ES-I3 (cell line): Measurements from ENCODE around the gene POLR2J.
"Not testable (repeated sequence)": the region's sequence is repeated elsewhere in the genome, so short reads cannot be mapped to it uniquely, and the experiment has no call there.

Experiments used
- H3K36me3 ChIP-seq: 2 replicates; pipeline ENCODE4 v1.6.1; 2013; ENCODE audit warnings: mild to moderate bottlenecking, low read length, control low read depth, moderate library complexity; ENCODE audit not compliant: insufficient read depth
- H3K4me1 ChIP-seq: 2 replicates; pipeline ENCODE4 v1.6.1; 2013; ENCODE audit warnings: mild to moderate bottlenecking, control low read depth, low read length; ENCODE audit not compliant: insufficient read depth
- H3K9ac ChIP-seq: 2 replicates; pipeline ENCODE4 v1.6.1; 2013; ENCODE audit warnings: low read depth, mild to moderate bottlenecking, low read length, moderate library complexity
- H3K9me3 ChIP-seq: 2 replicates; pipeline ENCODE4 v1.6.1; 2013; ENCODE audit warnings: mild to moderate bottlenecking, low read length, moderate library complexity; ENCODE audit not compliant: control insufficient read depth, insufficient read depth

The POLR2J gene

DNA sequence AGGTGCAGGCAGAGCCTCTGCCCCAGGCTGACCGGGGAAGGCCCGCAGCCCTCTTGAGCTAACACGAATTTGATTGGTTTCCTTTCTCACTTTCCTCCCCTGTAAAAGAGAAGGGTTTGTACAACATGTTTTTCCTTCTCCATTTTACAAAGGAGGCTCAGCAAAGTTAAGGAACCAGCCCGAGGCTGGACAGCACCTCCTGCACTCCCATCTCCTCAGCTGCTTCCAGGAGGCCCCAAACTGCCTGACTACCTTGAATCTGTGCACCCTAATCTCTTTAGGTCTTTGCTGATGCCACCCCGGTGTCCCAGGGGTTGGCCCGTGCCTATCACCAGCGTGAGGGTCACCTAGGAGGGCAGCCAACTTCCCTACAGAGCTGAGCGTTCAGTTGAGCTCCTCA is 18.3 kb downstream of the POLR2J start:
- no peak overlapping the region for H3K9ac ChIP-seq
- H3K9me3 ChIP-seq = no peaks in the 10 kb centered on the region
- H3K4me1 ChIP-seq = no peaks in the 10 kb centered on the region; the same call in 1 of the 2 replicates
- H3K36me3 ChIP-seq = peaks cover 15% of the 10 kb centered on the region; the same call in 1 of the 2 replicates

DNA sequence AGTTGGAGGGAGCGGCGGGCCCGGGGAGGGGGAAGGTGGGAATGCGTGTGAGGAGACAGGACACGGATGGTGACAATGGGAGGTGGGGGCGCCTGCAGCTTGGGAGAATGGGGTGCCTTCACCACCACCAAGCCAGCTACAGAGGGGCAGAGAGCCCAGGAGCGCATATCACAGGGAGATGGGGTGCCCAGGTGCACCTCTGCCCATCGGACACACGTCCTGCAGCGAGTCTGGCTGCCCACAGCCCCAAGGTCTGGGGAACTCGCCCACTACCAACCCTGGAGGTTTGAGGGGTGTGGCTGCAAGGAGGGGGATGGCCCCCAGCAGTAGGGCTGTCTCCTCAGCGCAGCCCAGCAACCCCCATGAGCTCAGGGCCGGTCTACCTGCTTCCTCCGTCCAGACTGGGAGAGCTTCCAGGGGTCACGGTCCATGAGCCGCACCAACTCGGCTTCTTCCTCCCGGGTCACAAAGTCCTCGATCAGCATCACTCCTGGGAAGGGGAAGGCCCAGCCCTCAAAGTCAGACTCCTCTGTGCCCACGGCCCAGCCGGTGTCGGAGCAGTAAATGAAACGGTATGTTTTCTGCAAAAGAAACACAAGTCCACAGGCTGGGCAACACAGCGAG is 19.4 kb downstream of the POLR2J start:
- Histone ChIP-seq H3K36me3 (peaks cover 15% of the 10 kb centered on the region; the same call in 1 of the 2 replicates), H3K9me3 (no peaks in the 10 kb centered on the region)

DNA sequence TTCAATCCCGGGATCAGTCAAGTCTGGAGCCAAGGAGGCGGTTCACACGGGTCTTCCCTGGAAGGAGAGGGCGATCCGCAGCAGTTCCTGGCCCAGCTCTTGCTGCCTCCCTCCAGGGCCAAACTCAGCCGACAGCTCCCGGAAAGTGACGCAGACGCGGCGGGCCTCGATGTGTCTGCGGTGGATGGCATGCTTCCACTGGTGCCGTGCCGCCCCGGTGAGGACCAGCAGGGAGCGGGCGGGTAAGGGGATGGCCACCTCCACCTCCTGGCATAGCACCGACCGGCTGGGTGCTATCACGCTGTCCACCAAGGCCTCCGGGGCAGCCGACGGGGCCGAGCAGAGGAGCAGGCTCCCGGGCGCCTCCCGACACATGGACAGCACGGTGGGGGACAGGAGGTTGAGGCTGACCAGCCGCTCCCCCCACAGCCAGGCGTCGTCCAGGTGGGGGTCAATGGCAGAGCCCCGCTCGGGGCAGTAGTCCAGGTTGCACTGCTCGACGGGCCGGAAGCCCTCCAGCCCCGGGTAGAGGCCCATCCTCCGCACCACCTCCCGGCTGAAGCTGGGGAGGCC is 21.3 kb downstream of the POLR2J start:
- H3K9ac ChIP-seq = no peak overlapping the region
- peaks cover 15% of the 10 kb centered on the region; the same call in 1 of the 2 replicates for H3K36me3 ChIP-seq
- no peaks in the 10 kb centered on the region; the same call in 1 of the 2 replicates for H3K4me1 ChIP-seq
- H3K9me3 ChIP-seq = no peaks in the 10 kb centered on the region

More for the DNA sequence above, 19.4 kb downstream of the POLR2J start:
- Histone ChIP-seq H3K4me1 (no peaks in the 10 kb centered on the region; the same call in 1 of the 2 replicates), H3K9ac (no peak overlapping the region)

DNA sequence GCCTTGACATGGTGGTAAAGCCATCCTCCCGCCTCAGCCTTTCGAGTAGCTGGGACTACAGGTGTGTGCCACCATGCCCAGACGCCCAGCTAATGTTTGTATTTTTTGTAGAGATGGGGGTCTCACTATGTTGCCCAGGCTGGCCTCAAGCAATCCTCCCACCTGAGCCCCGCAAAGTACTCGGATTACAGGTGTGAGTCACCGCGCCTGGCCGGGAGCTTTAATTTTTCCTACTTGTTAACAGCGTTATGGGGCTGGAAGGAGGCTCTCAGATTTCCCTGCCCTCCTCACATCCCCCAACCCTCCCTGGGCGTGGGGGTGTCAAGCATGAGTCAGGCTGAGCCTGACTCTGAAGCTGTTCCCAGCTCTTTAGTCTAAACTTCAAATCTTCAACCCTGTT is 22.4 kb downstream of the POLR2J start:
- Histone ChIP-seq H3K9ac (no peak overlapping the region), H3K4me1 (peaks cover 6% of the 10 kb centered on the region; the same call in 1 of the 2 replicates), H3K36me3 (peaks cover 15% of the 10 kb centered on the region; the same call in 1 of the 2 replicates), H3K9me3 (no peaks in the 10 kb centered on the region)

DNA sequence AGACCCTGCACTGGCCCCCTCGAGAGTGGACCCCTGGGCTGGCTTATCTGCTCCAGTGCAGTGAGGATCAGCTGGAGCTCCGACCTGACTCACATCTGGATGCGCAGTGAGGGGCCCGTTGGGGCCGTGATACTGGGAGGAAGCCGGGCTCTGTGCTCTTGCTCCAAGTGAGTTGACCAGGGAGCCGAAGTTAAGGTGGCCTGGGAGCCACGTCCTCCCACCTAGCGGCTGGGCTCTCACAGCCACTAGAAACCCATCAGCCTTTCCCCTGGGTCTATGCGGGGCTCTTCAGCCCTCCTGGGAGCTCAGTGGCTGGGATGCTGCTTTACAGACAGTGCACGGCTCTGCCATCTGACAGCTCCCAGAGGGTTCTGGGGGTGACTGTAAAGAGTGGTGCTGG is 23.1 kb downstream of the POLR2J start:
- Histone ChIP-seq H3K9ac (no peak overlapping the region), H3K4me1 (peaks cover 7% of the 10 kb centered on the region; the same call in 1 of the 2 replicates), H3K36me3 (peaks cover 15% of the 10 kb centered on the region; the same call in 1 of the 2 replicates), H3K9me3 (no peaks in the 10 kb centered on the region)

DNA sequence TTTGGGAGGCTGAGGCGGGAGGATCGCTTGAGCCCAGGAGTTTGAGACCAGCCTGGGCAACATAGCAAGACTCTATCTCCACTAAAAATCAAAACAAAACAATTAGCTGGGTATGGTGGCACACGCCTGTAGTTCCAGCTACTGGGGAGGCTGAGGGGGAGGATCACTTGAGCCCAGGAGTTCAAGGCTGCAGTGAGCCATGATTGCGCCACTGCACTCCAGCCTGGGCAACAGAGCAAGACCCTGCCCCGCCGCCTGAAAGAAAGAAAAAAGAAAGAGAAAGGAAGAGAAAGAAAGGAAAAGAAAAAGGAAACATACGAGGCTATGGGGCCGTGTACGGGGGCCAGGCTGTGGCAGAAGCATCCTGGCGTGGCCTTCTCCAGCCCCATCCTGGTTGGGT is 23.8 kb downstream of the POLR2J start:
- not testable (repeated sequence) for H3K4me1 ChIP-seq, H3K9me3 ChIP-seq, H3K9ac ChIP-seq
- peaks cover 15% of the 10 kb centered on the region; the same call in 1 of the 2 replicates for H3K36me3 ChIP-seq

DNA sequence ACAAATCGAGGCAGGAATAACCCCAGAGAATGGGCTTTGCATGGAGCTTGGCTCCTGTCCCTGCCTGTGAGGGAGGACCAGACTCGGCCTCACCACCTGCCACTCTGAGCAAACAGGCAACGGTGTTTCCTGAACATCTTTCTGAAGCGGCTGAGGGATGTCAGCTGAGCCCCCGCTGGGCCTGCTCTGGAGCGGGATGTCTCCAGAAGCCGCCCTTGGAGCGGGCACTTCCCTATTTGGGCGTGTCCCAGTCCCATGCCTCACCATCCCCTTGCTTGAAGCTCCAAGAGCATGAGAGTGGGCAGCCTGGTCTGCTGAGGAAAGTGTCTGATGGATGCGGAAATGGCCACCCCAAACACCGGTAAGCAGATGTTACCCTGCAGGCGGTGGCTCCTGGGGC is 24.3 kb downstream of the POLR2J start:
- Histone ChIP-seq H3K9me3 (no peaks in the 10 kb centered on the region), H3K9ac (no peak overlapping the region), H3K4me1 (peaks cover 7% of the 10 kb centered on the region; the same call in 1 of the 2 replicates), H3K36me3 (peaks cover 13% of the 10 kb centered on the region; the same call in 1 of the 2 replicates)

DNA sequence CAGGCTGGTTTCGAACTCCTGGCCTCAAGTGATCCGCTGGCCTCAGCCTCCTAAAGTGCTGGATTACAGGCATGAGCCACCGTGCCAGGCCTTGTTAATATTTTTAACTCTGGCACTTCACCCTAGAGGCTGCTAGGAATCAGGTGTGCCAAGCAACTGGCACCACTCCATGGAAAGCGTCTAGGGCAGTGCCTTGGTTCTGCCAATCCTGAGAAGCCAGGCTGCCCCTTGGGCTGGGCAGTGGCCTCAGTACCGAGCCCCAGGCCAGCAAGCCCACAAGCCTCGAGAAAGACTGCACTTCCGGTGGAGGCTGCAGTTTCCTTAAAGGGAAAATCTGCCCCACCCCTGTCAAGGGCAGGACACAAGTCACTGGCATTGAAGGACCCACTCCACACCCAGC is 25.4 kb downstream of the POLR2J start:
- Histone ChIP-seq H3K4me1 (peaks cover 7% of the 10 kb centered on the region; the same call in 1 of the 2 replicates), H3K9me3 (no peaks in the 10 kb centered on the region), H3K9ac (no peak overlapping the region), H3K36me3 (peaks cover 10% of the 10 kb centered on the region; the same call in 1 of the 2 replicates)

DNA sequence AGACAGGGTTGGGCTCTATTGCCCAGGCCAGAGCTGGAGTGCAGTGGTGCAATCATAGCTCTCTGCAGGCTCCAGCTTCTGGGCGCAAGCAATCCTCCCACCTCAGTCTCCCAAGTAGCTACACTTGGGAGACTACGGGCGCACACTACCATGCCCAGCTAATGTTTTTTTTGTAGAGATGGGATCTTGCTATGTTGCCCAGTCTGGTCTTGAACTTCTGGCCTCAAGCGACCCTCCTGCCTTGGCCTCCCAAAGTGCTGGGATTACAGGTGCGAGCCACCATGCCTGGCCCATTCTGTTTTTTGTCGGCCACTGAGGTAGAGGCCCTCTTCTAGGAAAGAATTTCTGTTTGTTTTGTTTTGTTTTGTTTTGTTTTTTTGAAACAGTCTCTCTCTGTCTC is 26.3 kb downstream of the POLR2J start:
- peaks cover 6% of the 10 kb centered on the region; the same call in 1 of the 2 replicates for H3K36me3 ChIP-seq
- peaks cover 14% of the 10 kb centered on the region; the same call in 1 of the 2 replicates for H3K4me1 ChIP-seq
- H3K9ac ChIP-seq = no peak overlapping the region

DNA sequence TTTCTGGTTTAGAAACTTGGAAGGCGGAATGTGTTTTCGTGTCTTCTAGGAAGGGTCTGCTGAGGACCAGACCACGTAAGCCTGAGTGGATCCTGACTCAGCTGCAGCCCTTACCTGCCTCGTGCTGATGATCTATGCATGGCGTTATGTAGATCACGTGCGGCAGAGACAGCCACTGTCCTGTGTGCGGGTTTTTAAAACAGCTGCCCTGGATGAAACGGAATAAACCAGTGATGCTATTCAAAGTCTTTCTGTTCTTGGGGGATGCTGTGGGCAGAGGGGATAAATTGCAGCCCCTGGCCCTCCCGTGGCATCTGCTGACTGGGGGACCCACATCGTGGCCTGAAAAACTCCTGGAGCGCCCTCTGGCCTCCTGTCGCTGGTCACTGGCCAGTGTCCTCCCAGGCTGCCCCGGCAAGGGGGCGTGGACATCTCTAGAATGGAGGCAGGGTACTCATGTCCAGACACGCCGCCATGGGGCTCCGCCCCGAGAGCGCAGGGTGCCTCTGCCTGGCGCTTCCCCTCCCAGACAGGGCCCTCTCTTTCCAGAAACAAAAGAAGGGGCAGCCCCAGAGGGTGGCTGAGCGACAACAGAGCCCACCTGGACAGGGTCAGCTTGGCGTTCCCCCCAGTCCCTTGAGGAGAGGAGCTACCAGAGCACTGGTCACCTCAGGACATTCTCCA is 27.2 kb downstream of the POLR2J start:
- Histone ChIP-seq H3K9ac (no peak overlapping the region), H3K36me3 (0 out of 2 replicates have a peak, but pooled peaks cover 3% of the 10 kb centered on the region), H3K4me1 (peaks cover 14% of the 10 kb centered on the region; the same call in 1 of the 2 replicates)

More for the DNA sequence above, 26.3 kb downstream of the POLR2J start:
- no peaks in the 10 kb centered on the region for H3K9me3 ChIP-seq

DNA sequence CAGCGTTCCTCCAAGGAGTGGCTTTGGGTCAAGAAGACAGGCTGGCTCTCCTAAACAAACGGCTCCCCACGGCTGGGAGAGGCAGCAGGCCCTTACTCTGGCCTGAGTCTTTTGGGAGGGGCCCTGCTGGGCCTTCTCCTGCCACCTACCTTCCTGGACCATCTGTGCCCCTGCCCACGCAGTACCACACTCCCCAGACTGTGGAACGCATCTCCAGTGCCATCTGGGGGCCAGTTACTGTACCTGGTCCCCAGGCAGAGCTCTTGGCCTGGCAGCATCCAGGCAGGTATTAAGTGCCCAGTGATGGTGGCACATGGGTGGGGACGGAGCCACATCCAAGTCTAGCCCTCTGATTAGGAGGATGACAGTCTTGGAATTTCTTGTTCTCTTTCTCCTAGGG is 28.5 kb downstream of the POLR2J start:
- Histone ChIP-seq H3K9me3 (no peaks in the 10 kb centered on the region), H3K4me1 (peaks cover 14% of the 10 kb centered on the region; the same call in 1 of the 2 replicates), H3K9ac (no peak overlapping the region), H3K36me3 (no peaks in the 10 kb centered on the region; the same call in 1 of the 2 replicates)

More for the DNA sequence above, 27.2 kb downstream of the POLR2J start:
- H3K9me3 ChIP-seq = no peaks in the 10 kb centered on the region

DNA sequence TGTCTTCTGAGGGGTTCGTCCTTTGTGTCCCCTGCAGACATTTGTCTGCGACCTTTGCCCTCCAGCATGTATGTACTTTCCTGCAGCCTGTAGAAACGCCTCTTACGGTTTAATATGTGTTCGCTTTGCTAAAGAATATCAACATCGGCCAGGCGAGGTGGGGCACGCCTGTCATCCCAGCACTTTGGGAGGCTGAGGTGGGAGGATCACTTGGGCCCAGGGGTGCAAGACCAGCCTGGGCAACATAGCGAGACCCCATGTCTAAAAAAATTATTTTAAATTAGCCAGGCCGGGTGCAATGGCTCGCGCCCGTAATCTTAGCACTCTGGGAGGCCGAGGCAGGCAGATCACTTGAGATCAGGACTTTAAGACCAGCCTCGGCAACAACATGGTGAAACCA is 29.6 kb downstream of the POLR2J start:
- H3K9me3 ChIP-seq = no peaks in the 10 kb centered on the region
- no peak overlapping the region for H3K9ac ChIP-seq
- H3K4me1 ChIP-seq = peaks cover 14% of the 10 kb centered on the region; the same call in 1 of the 2 replicates
- peaks cover 3% of the 10 kb centered on the region; the same call in 1 of the 2 replicates for H3K36me3 ChIP-seq

DNA sequence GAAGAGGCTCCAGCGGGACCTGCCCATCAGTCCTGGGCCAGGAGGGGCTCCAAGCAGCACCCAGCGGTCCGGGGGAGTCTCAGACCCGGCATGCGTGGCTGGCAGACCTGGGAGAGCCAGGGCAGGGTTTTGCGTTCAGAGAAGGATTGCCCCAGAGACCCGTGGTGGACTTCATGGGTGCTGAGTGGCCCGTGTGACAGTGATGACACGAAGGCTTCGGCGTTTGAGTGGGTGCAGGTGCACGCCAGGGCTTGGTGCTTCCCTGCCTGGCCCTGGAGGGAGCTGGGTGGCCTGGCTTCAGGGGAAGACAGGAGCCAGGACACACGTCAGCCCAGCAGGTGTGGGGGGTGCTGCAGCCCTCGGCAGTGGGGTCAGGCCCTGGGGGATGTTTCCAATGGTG is 31.4 kb downstream of the POLR2J start:
- Histone ChIP-seq H3K4me1 (peaks cover 14% of the 10 kb centered on the region; the same call in 1 of the 2 replicates), H3K9me3 (no peaks in the 10 kb centered on the region), H3K36me3 (peaks cover 3% of the 10 kb centered on the region; the same call in 1 of the 2 replicates), H3K9ac (no peak overlapping the region)

DNA sequence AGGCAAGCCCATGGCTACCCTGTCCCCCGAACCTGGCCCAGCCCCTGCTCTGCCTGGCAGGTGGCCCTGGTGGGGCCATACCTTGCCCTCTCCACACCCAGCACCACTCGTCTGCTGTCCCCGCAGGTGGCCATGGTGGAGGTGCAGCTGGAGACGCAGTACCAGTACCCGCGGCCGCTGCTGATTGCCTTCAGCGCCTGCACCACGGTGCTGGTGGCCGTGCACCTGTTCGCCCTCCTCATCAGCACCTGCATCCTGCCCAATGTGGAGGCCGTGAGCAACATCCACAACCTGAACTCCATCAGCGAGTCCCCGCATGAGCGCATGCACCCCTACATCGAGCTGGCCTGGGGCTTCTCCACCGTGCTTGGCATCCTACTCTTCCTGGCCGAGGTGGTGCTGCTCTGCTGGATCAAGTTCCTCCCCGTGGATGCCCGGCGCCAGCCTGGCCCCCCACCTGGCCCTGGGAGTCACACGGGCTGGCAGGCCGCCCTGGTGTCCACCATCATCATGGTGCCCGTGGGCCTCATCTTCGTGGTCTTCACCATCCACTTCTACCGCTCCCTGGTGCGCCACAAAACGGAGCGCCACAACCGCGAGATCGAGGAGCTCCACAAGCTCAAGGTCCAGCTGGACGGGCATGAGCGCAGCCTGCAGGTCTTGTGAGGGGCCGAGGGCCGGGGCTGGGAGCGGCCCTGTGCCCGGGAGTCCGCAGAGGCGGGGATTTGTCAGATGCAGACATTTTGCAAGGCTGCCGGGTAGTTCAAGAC is 32.1 kb downstream of the POLR2J start:
- peaks cover 3% of the 10 kb centered on the region; the same call in 1 of the 2 replicates for H3K36me3 ChIP-seq
- no peak overlapping the region for H3K9ac ChIP-seq
- peaks cover 10% of the 10 kb centered on the region; the same call in 1 of the 2 replicates for H3K4me1 ChIP-seq
- H3K9me3 ChIP-seq = no peaks in the 10 kb centered on the region
